OCI-LY1 (cell line): Measurements from ENCODE around the gene GLIPR1L1.

ENCODE experiments used
- H2AFZ ChIP-seq: fragments of 200-600 bp; sonication (generic), shearing (Covaris generic); 2 replicates; pipeline ENCODE4 v1.6.0; 2014; ENCODE audit warnings: antibody characterized with exemption, mild to moderate bottlenecking, low read length
- H3F3A ChIP-seq: fragments of 200-600 bp; sonication (generic), shearing (Covaris generic); 2 replicates; pipeline ENCODE4 v1.6.0; 2014; ENCODE audit warnings: mild to moderate bottlenecking, antibody characterized with exemption, low read length, moderate library complexity; ENCODE audit not compliant: insufficient read depth
- H3K27ac ChIP-seq: fragments of 200-600 bp; sonication (generic); 2 replicates; pipeline ENCODE4 v1.5.1; 2014; ENCODE audit warnings: low read length, mixed run types, mild to moderate bottlenecking, low read depth; ENCODE audit not compliant: poor library complexity, severe bottlenecking
- H3K27me3 ChIP-seq: fragments of 200-600 bp; sonication (generic); 2 replicates; pipeline ENCODE4 v1.6.0; 2014; ENCODE audit warnings: antibody characterized with exemption, mild to moderate bottlenecking, low read length, moderate library complexity; ENCODE audit not compliant: insufficient read depth
- H3K36me3 ChIP-seq: fragments of 200-600 bp; sonication (generic); 2 replicates; pipeline ENCODE4 v1.6.1; 2014; ENCODE audit warnings: mild to moderate bottlenecking, antibody characterized with exemption, low read length, moderate library complexity, mixed read lengths; ENCODE audit not compliant: insufficient read depth
- H3K4me1 ChIP-seq: fragments of 200-600 bp; sonication (generic); 2 replicates; pipeline ENCODE4 v1.5.1; 2014; ENCODE audit warnings: mild to moderate bottlenecking, low read length, moderate library complexity; ENCODE audit not compliant: insufficient read depth, severe bottlenecking
- H3K4me2 ChIP-seq: fragments of 200-600 bp; sonication (generic), shearing (Covaris generic); 2 replicates; pipeline ENCODE4 v1.6.1; 2014; ENCODE audit warnings: low read length
- H3K4me3 ChIP-seq: fragments of 200-600 bp; sonication (generic); 2 replicates; pipeline ENCODE4 v1.5.1; 2014; ENCODE audit warnings: low read length, low read depth, mild to moderate bottlenecking, mixed read lengths; ENCODE audit not compliant: poor library complexity, severe bottlenecking
- H3K79me2 ChIP-seq: fragments of 200-600 bp; shearing (Covaris generic); 2 replicates; pipeline ENCODE4 v1.6.1; 2016; ENCODE audit warnings: mixed run types, low read length, mixed read lengths; ENCODE audit not compliant: insufficient read depth
- H3K9ac ChIP-seq: fragments of 200-600 bp; sonication (generic), shearing (Covaris generic); 2 replicates; pipeline ENCODE4 v1.6.1; 2014; ENCODE audit warnings: mild to moderate bottlenecking, low read length, mixed read lengths
- H3K9me2 ChIP-seq: fragments of 200-600 bp; sonication (generic), shearing (Covaris generic); 2 replicates; pipeline ENCODE4 v1.6.1; 2014; ENCODE audit warnings: low read depth, mild to moderate bottlenecking, low read length, mixed read lengths
- H3K9me3 ChIP-seq: fragments of 200-600 bp; shearing (Covaris generic); 2 replicates; pipeline ENCODE4 v1.6.1; 2014; ENCODE audit warnings: low read length, mixed read lengths
- H4K20me1 ChIP-seq: fragments of 200-600 bp; sonication (generic), shearing (Covaris generic); 2 replicates; pipeline ENCODE4 v1.6.0; 2016; ENCODE audit warnings: mild to moderate bottlenecking, low read length; ENCODE audit not compliant: insufficient read depth
- EZH2 ChIP-seq: fragments of 200-600 bp; sonication (generic), shearing (Covaris generic); IDR thresholded peaks from 2 replicates; pipeline ENCODE4 v1.8.0; 2017; ENCODE audit warnings: borderline replicate concordance, mixed run types, mild to moderate bottlenecking, antibody characterized with exemption, low read length, moderate library complexity, mixed read lengths
- TF ChIP-seq, protein P1 (sequence below): fragments of 200-600 bp; sonication (generic), shearing (Covaris generic); IDR thresholded peaks from 2 replicates; pipeline ENCODE4 v1.5.1; 2017; ENCODE audit warnings: mild to moderate bottlenecking, antibody characterized with exemption, low read length, moderate library complexity, mixed read lengths

The GLIPR1L1 gene

DNA sequence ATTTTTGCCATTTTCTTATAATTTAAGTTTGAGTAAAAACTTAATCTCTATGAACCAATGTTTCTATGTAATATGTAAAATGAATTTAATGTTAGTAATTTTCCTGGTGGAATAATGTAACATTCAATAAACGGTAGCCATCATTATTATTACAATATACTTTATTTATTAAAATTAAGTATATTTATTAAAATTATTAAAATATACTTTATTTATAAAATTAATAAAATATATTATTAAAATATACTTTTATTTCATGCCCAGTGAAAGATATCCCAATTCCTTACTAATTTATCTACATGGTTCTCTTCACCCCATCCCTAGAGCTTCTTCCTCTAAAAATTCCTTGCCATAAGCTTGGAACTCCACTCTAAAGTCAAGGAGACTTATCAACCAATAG lies 6.8 kb upstream of the GLIPR1L1 start:
- Histone ChIP-seq H4K20me1 (no peaks in the 10 kb centered on the region), H3F3A (no peaks in the 10 kb centered on the region), H3K4me1 (peaks cover 6% of the 10 kb centered on the region), H3K27ac (no peak overlapping the region), H3K9ac (no peak overlapping the region), H3K9me3 (no peaks in the 10 kb centered on the region), H3K4me3 (no peak overlapping the region), H3K4me2 (no peak overlapping the region), H3K9me2 (no peaks in the 10 kb centered on the region), H3K27me3 (no peaks in the 10 kb centered on the region), H3K36me3 (no peaks in the 10 kb centered on the region), H2AFZ (no peak overlapping the region), H3K79me2 (no peaks in the 10 kb centered on the region)
- TF ChIP-seq, protein P1, sequence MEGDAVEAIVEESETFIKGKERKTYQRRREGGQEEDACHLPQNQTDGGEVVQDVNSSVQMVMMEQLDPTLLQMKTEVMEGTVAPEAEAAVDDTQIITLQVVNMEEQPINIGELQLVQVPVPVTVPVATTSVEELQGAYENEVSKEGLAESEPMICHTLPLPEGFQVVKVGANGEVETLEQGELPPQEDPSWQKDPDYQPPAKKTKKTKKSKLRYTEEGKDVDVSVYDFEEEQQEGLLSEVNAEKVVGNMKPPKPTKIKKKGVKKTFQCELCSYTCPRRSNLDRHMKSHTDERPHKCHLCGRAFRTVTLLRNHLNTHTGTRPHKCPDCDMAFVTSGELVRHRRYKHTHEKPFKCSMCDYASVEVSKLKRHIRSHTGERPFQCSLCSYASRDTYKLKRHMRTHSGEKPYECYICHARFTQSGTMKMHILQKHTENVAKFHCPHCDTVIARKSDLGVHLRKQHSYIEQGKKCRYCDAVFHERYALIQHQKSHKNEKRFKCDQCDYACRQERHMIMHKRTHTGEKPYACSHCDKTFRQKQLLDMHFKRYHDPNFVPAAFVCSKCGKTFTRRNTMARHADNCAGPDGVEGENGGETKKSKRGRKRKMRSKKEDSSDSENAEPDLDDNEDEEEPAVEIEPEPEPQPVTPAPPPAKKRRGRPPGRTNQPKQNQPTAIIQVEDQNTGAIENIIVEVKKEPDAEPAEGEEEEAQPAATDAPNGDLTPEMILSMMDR = no peak
- no peak for TF ChIP-seq EZH2

DNA sequence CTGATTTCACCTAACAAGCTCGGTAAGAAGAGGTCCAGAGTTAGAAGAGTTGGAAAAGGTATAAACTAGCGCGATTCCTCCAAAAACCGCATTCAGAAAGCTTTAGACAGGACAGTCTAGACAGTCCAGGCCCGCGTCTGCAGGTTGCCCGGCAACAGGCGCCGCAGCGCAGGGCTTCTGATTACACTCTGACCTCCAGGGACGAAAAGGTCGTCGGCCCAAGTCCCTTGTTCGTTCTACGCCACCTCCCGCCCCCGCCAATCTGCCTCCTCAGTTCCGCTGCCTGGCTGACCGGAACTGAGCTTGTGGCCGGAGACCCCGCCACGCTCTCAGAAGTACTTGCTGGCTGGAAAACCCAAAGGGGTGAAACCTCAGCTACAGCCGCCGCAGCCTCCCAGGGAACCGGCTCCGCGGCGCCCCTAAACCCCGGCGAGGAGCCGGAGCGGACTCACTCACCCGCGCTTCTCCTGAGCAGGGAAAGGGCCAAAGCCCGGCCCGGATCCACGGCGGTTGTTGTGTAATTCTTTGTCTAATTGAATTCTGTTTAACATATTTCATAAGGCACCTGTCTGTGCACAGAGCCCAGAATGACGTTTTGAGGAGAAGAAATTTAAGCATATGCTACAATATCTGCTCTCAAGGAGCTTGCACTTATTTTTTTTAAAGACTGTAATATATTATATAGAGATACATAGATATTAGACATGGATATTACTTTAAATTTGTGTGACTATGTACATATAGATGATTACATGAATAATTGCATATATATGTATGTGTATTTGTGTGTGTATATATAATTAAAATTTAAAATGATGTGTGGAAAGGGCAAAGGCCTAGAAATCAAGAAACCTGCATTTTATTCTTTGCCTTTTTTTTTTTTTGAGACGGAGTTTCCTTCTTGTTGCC lies 4.3 kb upstream of the GLIPR1L1 start, which contains the start of gene CAPS2:
Gene CAPS2, minus strand, starts transcription at position 407 of the 909 bp plus-strand sequence. CDS start 3,826 bp downstream, outside the sequence.
- Histone ChIP-seq H3K4me3 (peak within 1 kb of the TSS; percentile 58), H3K27me3 (no peaks in the 10 kb centered on the region), H3K9me3 (no peaks in the 10 kb centered on the region), H2AFZ (0 out of 2 replicates have a peak within 1 kb of the TSS, but pooled peaks have one; percentile 67), H3K27ac (no peak within 1 kb of the TSS), H3K4me1 (peaks cover 10% of the 10 kb centered on the region), H3K36me3 (no peaks in the 10 kb centered on the region), H3K79me2 (no peaks in the 10 kb centered on the region), H3K4me2 (peak within 1 kb of the TSS; percentile 70), H3K9ac (peak within 1 kb of the TSS; percentile 23; the same call in 1 of the 2 replicates), H3F3A (no peaks in the 10 kb centered on the region), H4K20me1 (no peaks in the 10 kb centered on the region), H3K9me2 (no peaks in the 10 kb centered on the region)
- TF ChIP-seq, protein P1 = no peak
- TF ChIP-seq EZH2 = no peak

DNA sequence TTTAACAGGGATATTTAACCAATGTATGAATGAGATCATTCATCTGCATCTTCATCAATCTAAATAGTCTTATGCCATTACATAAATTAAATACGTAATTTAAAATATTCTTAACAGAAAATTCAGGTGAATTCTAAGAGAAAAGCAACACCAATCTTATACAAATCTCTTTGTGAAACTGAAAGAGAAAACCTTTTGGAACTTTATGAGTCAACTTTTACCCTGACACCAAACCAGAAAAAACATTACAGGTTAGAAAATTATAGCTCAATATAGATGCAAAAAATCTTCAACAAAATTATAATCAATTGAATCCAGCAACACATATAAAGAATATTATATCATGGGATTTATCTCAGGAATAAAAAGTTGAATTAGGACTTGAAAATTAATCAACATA lies 3.4 kb downstream of the GLIPR1L1 start:
- Histone ChIP-seq H3K4me3 (no peak overlapping the region), H3K27ac (no peak overlapping the region), H3K4me2 (no peak overlapping the region)

More for the DNA sequence above, 3.4 kb downstream of the GLIPR1L1 start:
- Histone ChIP-seq H2AFZ (no peak overlapping the region), H3K27me3 (no peaks in the 10 kb centered on the region), H3K9me3 (no peaks in the 10 kb centered on the region), H3F3A (no peaks in the 10 kb centered on the region), H3K36me3 (no peaks in the 10 kb centered on the region), H4K20me1 (no peaks in the 10 kb centered on the region), H3K4me1 (peaks cover 4% of the 10 kb centered on the region), H3K9ac (no peak overlapping the region), H3K79me2 (no peaks in the 10 kb centered on the region), H3K9me2 (no peaks in the 10 kb centered on the region)
- TF ChIP-seq EZH2 = no peak
- TF ChIP-seq, protein P1 = no peak
